HUES6 (cell line): ENCODE data around the gene TPP2.

Experiments
- H3K27ac ChIP-seq: 2 replicates; pipeline ENCODE4 v1.7.0; 2013; ENCODE audit warnings: low read depth, mild to moderate bottlenecking, low read length, inconsistent platforms
- H3K27me3 ChIP-seq: 2 replicates; pipeline ENCODE4 v1.6.1; 2013; ENCODE audit warnings: low read length; ENCODE audit not compliant: control insufficient read depth, insufficient read depth
- H3K36me3 ChIP-seq: 2 replicates; pipeline ENCODE4 v1.6.1; 2013; ENCODE audit warnings: low read length; ENCODE audit not compliant: control insufficient read depth, insufficient read depth
- H3K4me1 ChIP-seq: 2 replicates; pipeline ENCODE4 v1.6.1; 2013; ENCODE audit warnings: low read length; ENCODE audit not compliant: control insufficient read depth, insufficient read depth
- H3K4me3 ChIP-seq: 2 replicates; pipeline ENCODE4 v1.5.1; 2013; ENCODE audit warnings: low read depth, low read length
- H3K9ac ChIP-seq: one replicate; pipeline ENCODE4 v1.6.1; 2013; ENCODE audit warnings: mild to moderate bottlenecking, low read length
- H3K9me3 ChIP-seq: 2 replicates; pipeline ENCODE4 v1.6.1; 2013; ENCODE audit warnings: low read depth, low read length; ENCODE audit not compliant: control insufficient read depth, insufficient read depth

TPP2 gene

GRCh38 chr13:102726430-102726829 lies 129.6 kb downstream of the TPP2 start:
- H3K4me3 ChIP-seq, result no peak overlapping the region
- H3K4me1 ChIP-seq, result no peaks in the 10 kb centered on the region
- H3K36me3 ChIP-seq, result no peaks in the 10 kb centered on the region
- no peaks in the 10 kb centered on the region for H3K9me3 ChIP-seq
- no peak overlapping the region for H3K9ac ChIP-seq
- peaks cover 1% of the 10 kb centered on the region; the same call in 1 of the 2 replicates for H3K27me3 ChIP-seq
- no peak overlapping the region for H3K27ac ChIP-seq
